SH-SY5Y (cell line): ENCODE measurements around the gene SRRM2.

Experiments used
- GATA2 ChIP-seq: IDR thresholded peaks from 2 replicates; pipeline ENCODE4 v1.6.1; 2011; ENCODE audit warnings: mild to moderate bottlenecking, low read depth, low read length
- GATA3 ChIP-seq: IDR thresholded peaks from 2 replicates; pipeline ENCODE4 v1.6.1; 2011; ENCODE audit warnings: low read depth, mild to moderate bottlenecking, low read length, moderate library complexity

DNA sequence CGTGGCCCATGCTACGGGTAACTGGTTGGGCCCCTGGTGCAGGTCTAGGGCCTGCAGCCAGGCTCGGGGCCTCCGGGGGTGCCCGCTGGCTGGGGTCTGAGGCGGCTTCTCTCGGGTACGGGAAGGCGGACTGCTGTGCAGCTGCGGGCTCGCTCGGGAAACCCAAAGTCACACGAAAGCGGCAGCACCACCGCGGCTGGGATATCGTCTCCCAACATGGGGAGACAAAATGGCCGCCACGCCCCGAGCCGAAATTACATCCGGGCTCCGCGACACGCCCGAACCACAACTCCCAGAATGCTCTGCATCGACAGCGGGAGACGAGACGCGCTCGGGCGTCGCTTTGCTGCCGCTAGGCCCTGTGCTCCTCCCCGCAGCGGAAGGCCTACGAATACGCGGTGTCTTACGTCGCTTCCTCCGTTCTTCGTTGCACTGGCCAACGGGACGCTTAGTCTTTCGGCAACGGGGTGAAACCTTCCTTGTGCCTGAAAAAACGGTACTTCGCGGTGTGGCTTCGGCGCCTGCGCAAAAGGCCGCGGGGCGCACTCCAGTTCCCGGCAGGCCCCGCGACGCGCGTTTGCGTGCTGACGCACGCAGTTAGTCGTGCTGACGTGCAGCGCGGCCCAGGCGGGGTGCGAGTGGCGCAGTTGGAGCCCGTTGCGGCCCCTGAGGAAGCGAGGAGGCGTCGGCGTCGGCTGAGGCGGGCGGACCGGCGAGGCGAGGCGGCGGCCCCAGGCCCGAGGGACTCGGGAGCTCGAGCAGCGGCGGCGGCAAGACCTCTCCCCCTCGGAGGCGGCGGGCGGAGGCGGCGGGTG lies at the start of gene SRRM2:
- TF ChIP-seq GATA3 = no peak
- TF ChIP-seq GATA2 = 0 out of 2 replicates have a peak, but pooled peaks have one; percentile 2
